ENCODE data around the gene PHKG2.

Gene PHKG2

GRCh38 chr16:30778549-30779244 lies 30.5 kb downstream of the PHKG2 start:
- Histone ChIP-seq H3K4me3 (ENCODE audit: extremely low read depth, insufficient read depth, low read length, poor library complexity, severe bottlenecking) (no peak overlapping the region), H3K4me1 (ENCODE audit: control insufficient read depth, insufficient read depth, low read length, poor library complexity, severe bottlenecking) (peaks cover 17% of the 10 kb centered on the region), H3K36me3 (ENCODE audit: control insufficient read depth, insufficient read depth, low read length) (peaks cover 51% of the 10 kb centered on the region), H3K9me3 (ENCODE audit: control insufficient read depth, low read length) (no peaks in the 10 kb centered on the region), H3K27ac (ENCODE audit: low read depth, low read length, severe bottlenecking) (no peak overlapping the region)
- WGBS, 2 experiments (ENCODE audit: insufficient coverage in 2 of 2), result 89 to 95% methylated on average over 7 to 12 of the region's 14 CpGs

DNA sequence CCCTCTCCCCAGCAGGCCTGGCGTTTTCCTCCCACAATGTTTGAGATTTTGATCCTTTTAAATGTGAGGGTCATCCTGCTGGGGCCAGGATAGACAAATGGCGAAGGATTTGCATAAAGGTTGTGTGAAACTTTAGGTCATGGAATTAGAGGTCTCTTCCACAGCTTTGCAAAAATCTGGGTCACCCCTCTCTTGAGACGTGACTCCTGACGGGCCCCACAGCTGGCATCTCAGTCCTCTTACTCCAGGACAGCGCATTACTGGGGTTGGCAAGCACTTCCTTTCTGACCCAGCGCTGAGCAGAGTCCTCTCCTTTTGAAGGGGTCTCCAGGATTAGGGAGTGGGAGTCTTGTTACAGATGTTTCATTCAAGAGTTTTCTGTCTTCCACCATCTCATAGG lies 31.4 kb downstream of the PHKG2 start:
- no peak overlapping the region for H3K27ac ChIP-seq (ENCODE audit: low read depth, low read length, severe bottlenecking)

GRCh38 chr16:30780021-30780420 lies 31.8 kb downstream of the PHKG2 start:
- Histone ChIP-seq H3K4me3 (ENCODE audit: extremely low read depth, insufficient read depth, low read length, poor library complexity, severe bottlenecking) (no peak overlapping the region), H3K36me3 (ENCODE audit: control insufficient read depth, insufficient read depth, low read length) (peaks cover 57% of the 10 kb centered on the region), H3K9me3 (ENCODE audit: control insufficient read depth, low read length) (no peaks in the 10 kb centered on the region), H3K4me1 (ENCODE audit: control insufficient read depth, insufficient read depth, low read length, poor library complexity, severe bottlenecking) (peaks cover 13% of the 10 kb centered on the region), H3K27ac (ENCODE audit: low read depth, low read length, severe bottlenecking) (no peak overlapping the region)
- whole genome bisulfite sequencing, 2 experiments (ENCODE audit: insufficient coverage in 2 of 2), result 97 to 100% methylated on average over 3 of the region's 3 CpGs

More for the DNA sequence above, 31.4 kb downstream of the PHKG2 start:
- H3K4me3 ChIP-seq (ENCODE audit: extremely low read depth, insufficient read depth, low read length, poor library complexity, severe bottlenecking), result no peak overlapping the region
- H3K36me3 ChIP-seq (ENCODE audit: control insufficient read depth, insufficient read depth, low read length), result peaks cover 53% of the 10 kb centered on the region
- no peaks in the 10 kb centered on the region for H3K9me3 ChIP-seq (ENCODE audit: control insufficient read depth, low read length)
- WGBS, 2 experiments (ENCODE audit: insufficient coverage in 2 of 2), result 100% methylated on average over 3 to 4 of the region's 6 CpGs
- H3K4me1 ChIP-seq (ENCODE audit: control insufficient read depth, insufficient read depth, low read length, poor library complexity, severe bottlenecking), result peaks cover 13% of the 10 kb centered on the region

GRCh38 chr16:30780549-30780948 lies 32.3 kb downstream of the PHKG2 start:
- Histone ChIP-seq H3K4me3 (ENCODE audit: extremely low read depth, insufficient read depth, low read length, poor library complexity, severe bottlenecking) (no peak overlapping the region), H3K36me3 (ENCODE audit: control insufficient read depth, insufficient read depth, low read length) (peaks cover 62% of the 10 kb centered on the region), H3K9me3 (ENCODE audit: control insufficient read depth, low read length) (no peaks in the 10 kb centered on the region), H3K27ac (ENCODE audit: low read depth, low read length, severe bottlenecking) (no peak overlapping the region), H3K4me1 (ENCODE audit: control insufficient read depth, insufficient read depth, low read length, poor library complexity, severe bottlenecking) (peaks cover 16% of the 10 kb centered on the region)
- 100% methylated on average over 2 of the region's 4 CpGs for WGBS, 2 experiments (ENCODE audit: insufficient coverage in 2 of 2)

DNA sequence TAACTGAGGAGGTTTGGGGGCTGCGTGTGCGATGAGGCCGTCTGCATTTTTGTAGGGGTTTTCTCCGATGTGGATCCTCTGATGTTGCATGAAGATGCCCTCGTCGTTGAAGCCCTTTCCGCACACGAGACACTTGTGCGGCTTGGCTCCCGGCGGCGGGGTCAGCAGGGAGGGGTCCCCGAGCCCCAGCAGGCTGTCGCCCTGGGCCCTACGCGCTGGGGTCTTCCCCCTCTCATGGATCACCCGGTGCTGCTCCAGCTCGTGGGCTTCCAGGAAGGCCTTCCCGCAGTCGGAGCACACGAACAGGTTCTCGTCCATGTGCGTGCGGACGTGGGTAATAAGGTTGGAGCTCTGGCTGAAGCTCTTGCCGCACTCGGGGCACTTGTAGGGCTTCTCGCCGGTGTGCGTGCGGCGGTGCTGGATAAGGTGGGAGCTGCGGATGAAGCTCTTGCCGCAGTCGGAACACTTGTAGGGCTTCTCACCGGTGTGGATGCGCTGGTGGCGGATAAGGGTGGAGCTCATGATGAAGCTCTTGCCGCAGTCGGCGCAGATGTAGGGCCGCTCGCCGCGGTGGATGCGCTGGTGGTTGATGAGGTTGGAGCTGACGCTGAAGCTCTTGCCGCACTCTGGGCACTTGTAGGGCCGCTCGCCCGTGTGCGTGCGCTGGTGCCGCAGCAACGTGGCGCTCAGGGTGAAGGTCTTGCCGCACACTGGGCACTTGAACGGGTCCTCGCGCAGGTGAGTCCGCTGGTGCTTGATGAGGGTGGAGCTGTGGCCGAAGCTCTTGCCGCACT lies 34.5 kb downstream of the PHKG2 start:
- H3K36me3 ChIP-seq (ENCODE audit: control insufficient read depth, insufficient read depth, low read length), result peaks cover 63% of the 10 kb centered on the region
- H3K9me3 ChIP-seq (ENCODE audit: control insufficient read depth, low read length), result no peaks in the 10 kb centered on the region
- WGBS, 2 experiments (ENCODE audit: insufficient coverage in 2 of 2), result 96 to 97% methylated on average over 60 to 63 of the region's 63 CpGs
- H3K4me3 ChIP-seq (ENCODE audit: extremely low read depth, insufficient read depth, low read length, poor library complexity, severe bottlenecking), result no peak overlapping the region
- H3K4me1 ChIP-seq (ENCODE audit: control insufficient read depth, insufficient read depth, low read length, poor library complexity, severe bottlenecking), result peaks cover 6% of the 10 kb centered on the region
- no peak overlapping the region for H3K27ac ChIP-seq (ENCODE audit: low read depth, low read length, severe bottlenecking)

DNA sequence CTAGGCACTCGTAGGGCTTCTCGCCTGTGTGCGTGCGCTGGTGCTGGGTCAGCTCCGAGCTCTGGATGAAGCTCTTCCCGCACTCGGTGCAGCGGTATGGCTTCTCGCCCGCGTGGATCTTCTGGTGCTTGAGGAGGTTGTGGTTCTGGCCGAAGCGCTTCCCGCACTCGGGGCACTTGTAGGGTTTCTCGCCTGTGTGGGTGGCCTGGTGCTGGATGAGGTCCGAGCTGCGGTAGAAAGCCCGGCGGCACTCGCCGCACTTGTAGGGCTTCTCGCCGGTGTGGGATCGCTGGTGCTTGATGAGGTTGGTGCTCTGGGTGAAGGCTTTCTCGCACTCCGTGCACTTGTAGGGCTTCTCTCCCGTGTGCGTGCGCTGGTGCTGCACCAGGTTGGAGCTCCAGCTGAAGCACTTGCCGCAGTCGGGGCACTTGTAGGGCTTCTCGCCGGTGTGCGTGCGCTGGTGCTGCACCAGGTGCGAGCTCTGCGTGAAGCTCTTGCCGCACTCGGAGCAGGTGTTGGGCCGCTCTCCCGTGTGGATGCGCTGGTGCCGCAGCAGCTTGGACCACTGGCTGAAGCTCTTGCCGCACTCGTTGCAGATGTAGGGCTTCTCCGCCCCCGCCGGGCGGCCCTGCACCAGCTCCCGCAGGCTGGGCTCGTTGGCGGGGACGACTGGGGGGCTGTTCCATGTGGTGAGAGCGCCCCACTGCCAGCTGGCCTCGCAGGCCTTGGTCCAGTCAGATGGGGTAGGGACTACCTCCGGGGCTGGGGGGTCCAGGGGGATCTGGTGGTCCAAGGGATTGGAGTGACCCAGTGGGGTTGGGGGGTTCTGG lies 35.3 kb downstream of the PHKG2 start:
- no peaks in the 10 kb centered on the region for H3K9me3 ChIP-seq (ENCODE audit: control insufficient read depth, low read length)
- H3K4me3 ChIP-seq (ENCODE audit: extremely low read depth, insufficient read depth, low read length, poor library complexity, severe bottlenecking), result no peak overlapping the region
- H3K36me3 ChIP-seq (ENCODE audit: control insufficient read depth, insufficient read depth, low read length), result peaks cover 63% of the 10 kb centered on the region
- no peak overlapping the region for H3K27ac ChIP-seq (ENCODE audit: low read depth, low read length, severe bottlenecking)
- 97 to 98% methylated on average over 48 to 54 of the region's 57 CpGs for WGBS, 2 experiments (ENCODE audit: insufficient coverage in 2 of 2)
- H3K4me1 ChIP-seq (ENCODE audit: control insufficient read depth, insufficient read depth, low read length, poor library complexity, severe bottlenecking), result peaks cover 6% of the 10 kb centered on the region

GRCh38 chr16:30784215-30784614 lies 36.0 kb downstream of the PHKG2 start:
- peaks cover 6% of the 10 kb centered on the region for H3K4me1 ChIP-seq (ENCODE audit: control insufficient read depth, insufficient read depth, low read length, poor library complexity, severe bottlenecking)
- WGBS, 2 experiments (ENCODE audit: insufficient coverage in 2 of 2), result 94 to 96% methylated on average over 13 to 15 of the region's 18 CpGs
- no peak overlapping the region for H3K4me3 ChIP-seq (ENCODE audit: extremely low read depth, insufficient read depth, low read length, poor library complexity, severe bottlenecking)
- peaks cover 60% of the 10 kb centered on the region for H3K36me3 ChIP-seq (ENCODE audit: control insufficient read depth, insufficient read depth, low read length)
- no peak overlapping the region for H3K27ac ChIP-seq (ENCODE audit: low read depth, low read length, severe bottlenecking)
- no peaks in the 10 kb centered on the region for H3K9me3 ChIP-seq (ENCODE audit: control insufficient read depth, low read length)

- no peak overlapping the region for H3K27ac ChIP-seq (ENCODE audit: low read depth, low read length, severe bottlenecking)
- peak overlapping the region; percentile 80 for H3K4me3 ChIP-seq (ENCODE audit: extremely low read depth, insufficient read depth, low read length, poor library complexity, severe bottlenecking)
- H3K9me3 ChIP-seq (ENCODE audit: control insufficient read depth, low read length), result no peaks in the 10 kb centered on the region
- H3K4me1 ChIP-seq (ENCODE audit: control insufficient read depth, insufficient read depth, low read length, poor library complexity, severe bottlenecking), result peaks cover 6% of the 10 kb centered on the region
- 91% methylated on average over 4 to 6 of the region's 7 CpGs for WGBS, 2 experiments (ENCODE audit: insufficient coverage in 2 of 2)
- H3K36me3 ChIP-seq (ENCODE audit: control insufficient read depth, insufficient read depth, low read length), result peaks cover 48% of the 10 kb centered on the region
These were observed 37.2 kb downstream of the PHKG2 start for GRCh38 chr16:30785126-30786106.

- peak overlapping the region; percentile 80 for H3K4me3 ChIP-seq (ENCODE audit: extremely low read depth, insufficient read depth, low read length, poor library complexity, severe bottlenecking)
- H3K27ac ChIP-seq (ENCODE audit: low read depth, low read length, severe bottlenecking), result peak overlapping the region; percentile 71
- WGBS, 2 experiments (ENCODE audit: insufficient coverage in 2 of 2), result 3 to 4% methylated on average over 23 to 42 of the region's 57 CpGs
These were observed 38.1 kb downstream of the PHKG2 start for GRCh38 chr16:30786115-30786935.

More at GRCh38 chr16:30786115-30786935, 38.1 kb downstream of the PHKG2 start:
- H3K4me1 ChIP-seq (ENCODE audit: control insufficient read depth, insufficient read depth, low read length, poor library complexity, severe bottlenecking), result peaks cover 6% of the 10 kb centered on the region
- H3K36me3 ChIP-seq (ENCODE audit: control insufficient read depth, insufficient read depth, low read length), result peaks cover 42% of the 10 kb centered on the region
- H3K9me3 ChIP-seq (ENCODE audit: control insufficient read depth, low read length), result no peaks in the 10 kb centered on the region
